WTC11 (cell line): ENCODE measurements around the gene PHF21B. TPM values are rescaled to one million over a fixed set of nuclear protein-coding genes. Genes with fewer than 3 reads are reported as not detected.
A peak's percentile ranks its signal among the peaks of the same experiment; 100 is the strongest.

Experiments used
- ATAC-seq: fragments of 200-7000 bp; cut with Tn5 transposase; 2 replicates; pipeline ENCODE4 v1.10.0; 2021; ENCODE audit warnings: mild to moderate bottlenecking, moderate library complexity
- CTCF ChIA-PET: fragments of 300-600 bp; sonication (Branson Sonifier 250); formaldehyde crosslinking; loops from one replicate; lab custom pipeline; 2021; ENCODE audit warnings: antibody characterized with exemption; lab: Charles Lee
- POLR2A ChIA-PET: fragments of 350-600 bp; sonication (Branson Sonifier 250); formaldehyde crosslinking; loops from one replicate; lab custom pipeline; 2021; ENCODE audit warnings: antibody characterized with exemption; lab: Charles Lee
- DNase-seq: peaks from one replicate; pipeline ENCODE4 v3.0.0; 2021; ENCODE audit warnings: low spot score
- H3K27ac Mint-ChIP-seq: 2 replicates; pipeline ENCODE4 v1.8.0; 2021; ENCODE audit warnings: mixed read lengths
- H3K27me3 Mint-ChIP-seq: 2 replicates; pipeline ENCODE4 v1.8.0; 2021; ENCODE audit warnings: low read depth, mild to moderate bottlenecking, moderate library complexity, mixed read lengths
- H3K36me3 Mint-ChIP-seq: 2 replicates; pipeline ENCODE4 v1.8.0; 2021; ENCODE audit warnings: mixed read lengths
- H3K4me1 Mint-ChIP-seq: 2 replicates; pipeline ENCODE4 v1.8.0; 2022; ENCODE audit warnings: mixed read lengths
- H3K4me3 Mint-ChIP-seq: 2 replicates; pipeline ENCODE4 v1.8.0; 2021; ENCODE audit warnings: mild to moderate bottlenecking, moderate library complexity, mixed read lengths
- H3K9me3 Mint-ChIP-seq: 2 replicates; pipeline ENCODE4 v1.8.0; 2021; ENCODE audit warnings: mixed read lengths
- CREB1 ChIP-seq: sonication (generic); formaldehyde crosslinking; IDR thresholded peaks from 2 replicates; pipeline ENCODE4 v1.8.0; 2023; ENCODE audit warnings: mild to moderate bottlenecking, missing genetic modification reagents
- E2F1 ChIP-seq: sonication (generic); formaldehyde crosslinking; IDR thresholded peaks from 2 replicates; pipeline ENCODE4 v1.8.0; 2022; ENCODE audit warnings: mild to moderate bottlenecking, missing genetic modification reagents
- FOXP1 ChIP-seq: sonication (generic); formaldehyde crosslinking; IDR thresholded peaks from 2 replicates; pipeline ENCODE4 v1.8.0; 2022; ENCODE audit warnings: missing genetic modification reagents, mild to moderate bottlenecking, moderate library complexity, borderline replicate concordance
- IRF1 ChIP-seq: sonication (generic); formaldehyde crosslinking; IDR thresholded peaks from 2 replicates; pipeline ENCODE4 v1.8.0; 2023; ENCODE audit warnings: missing genetic modification reagents
- NFE2L1 ChIP-seq: sonication (generic); formaldehyde crosslinking; IDR thresholded peaks from 2 replicates; pipeline ENCODE4 v1.8.1; 2023; ENCODE audit warnings: missing genetic modification reagents
- NR2C2 ChIP-seq: sonication (generic); formaldehyde crosslinking; IDR thresholded peaks from 2 replicates; pipeline ENCODE4 v1.8.0; 2022; ENCODE audit warnings: mild to moderate bottlenecking, missing genetic modification reagents
- SMAD3 ChIP-seq: sonication (generic); formaldehyde crosslinking; IDR thresholded peaks from 2 replicates; pipeline ENCODE4 v1.8.0; 2022; ENCODE audit warnings: missing genetic modification reagents, mild to moderate bottlenecking, borderline replicate concordance
- TCF7 ChIP-seq: sonication (generic); formaldehyde crosslinking; IDR thresholded peaks from 2 replicates; pipeline ENCODE4 v1.8.0; 2022; ENCODE audit warnings: mild to moderate bottlenecking, low read depth, missing genetic modification reagents, moderate library complexity
- ZNF121 ChIP-seq: sonication (generic); formaldehyde crosslinking; IDR thresholded peaks from 2 replicates; pipeline ENCODE4 v1.8.0; 2023; ENCODE audit warnings: missing genetic modification reagents
- ZNF138 ChIP-seq: sonication (generic); formaldehyde crosslinking; conservative IDR thresholded peaks from 2 replicates; pipeline ENCODE4 v1.8.1; 2022; ENCODE audit warnings: mild to moderate bottlenecking, moderate library complexity, missing genetic modification reagents
- ZNF219 ChIP-seq: sonication (generic); formaldehyde crosslinking; IDR thresholded peaks from 2 replicates; pipeline ENCODE4 v1.8.0; 2023; ENCODE audit warnings: missing genetic modification reagents, mild to moderate bottlenecking, borderline replicate concordance
- ZNF263 ChIP-seq: sonication (generic); formaldehyde crosslinking; IDR thresholded peaks from 2 replicates; pipeline ENCODE4 v1.8.1; 2022; ENCODE audit warnings: low read depth, mild to moderate bottlenecking, moderate library complexity, missing genetic modification reagents
- ZNF317 ChIP-seq: sonication (generic); formaldehyde crosslinking; IDR thresholded peaks from 2 replicates; pipeline ENCODE4 v1.8.1; 2023; ENCODE audit warnings: low read depth, mild to moderate bottlenecking, moderate library complexity, missing genetic modification reagents, borderline replicate concordance
- total RNA-seq: library from RNA; stranded (reverse); gene quantifications from 3 replicates; pipeline ENCODE4 v1.2.3, GENCODE V29; 2021
- TF ChIP-seq, protein P1 (sequence below): sonication (generic); formaldehyde crosslinking; IDR thresholded peaks from 2 replicates; pipeline ENCODE4 v1.8.1; 2022; ENCODE audit warnings: low read depth, missing genetic modification reagents, borderline replicate concordance
- TF ChIP-seq, protein P2 (sequence below): sonication (generic); formaldehyde crosslinking; IDR thresholded peaks from 2 replicates; pipeline ENCODE4 v1.8.0; 2022; ENCODE audit warnings: missing genetic modification reagents
- TF ChIP-seq, protein P3 (sequence below): sonication (generic); formaldehyde crosslinking; IDR thresholded peaks from 2 replicates; pipeline ENCODE4 v1.8.0; 2023; ENCODE audit warnings: mild to moderate bottlenecking, missing genetic modification reagents
- TF ChIP-seq, protein P4 (sequence below): sonication (generic); formaldehyde crosslinking; IDR thresholded peaks from 2 replicates; pipeline ENCODE4 v1.8.1; 2022; ENCODE audit warnings: low read depth, mild to moderate bottlenecking, moderate library complexity, missing genetic modification reagents, borderline replicate concordance
- TF ChIP-seq, protein P5 (sequence below): sonication (generic); formaldehyde crosslinking; IDR thresholded peaks from 2 replicates; pipeline ENCODE4 v1.8.1; 2022; ENCODE audit warnings: mild to moderate bottlenecking, moderate library complexity, missing genetic modification reagents
- TF ChIP-seq, protein P6 (sequence below): sonication (generic); formaldehyde crosslinking; IDR thresholded peaks from 2 replicates; pipeline ENCODE4 v1.8.0; 2022; ENCODE audit warnings: mild to moderate bottlenecking, missing genetic modification reagents
- TF ChIP-seq, protein P7 (sequence below): fragments of 250-450 bp; sonication (Bioruptor Pico); conservative IDR thresholded peaks from 2 replicates; pipeline ENCODE4 v1.9.0; 2021; ENCODE audit warnings: mild to moderate bottlenecking

PHF21B gene
- total RNA-seq, 1 experiment from 2014 or later, result 107 TPM

DNA sequence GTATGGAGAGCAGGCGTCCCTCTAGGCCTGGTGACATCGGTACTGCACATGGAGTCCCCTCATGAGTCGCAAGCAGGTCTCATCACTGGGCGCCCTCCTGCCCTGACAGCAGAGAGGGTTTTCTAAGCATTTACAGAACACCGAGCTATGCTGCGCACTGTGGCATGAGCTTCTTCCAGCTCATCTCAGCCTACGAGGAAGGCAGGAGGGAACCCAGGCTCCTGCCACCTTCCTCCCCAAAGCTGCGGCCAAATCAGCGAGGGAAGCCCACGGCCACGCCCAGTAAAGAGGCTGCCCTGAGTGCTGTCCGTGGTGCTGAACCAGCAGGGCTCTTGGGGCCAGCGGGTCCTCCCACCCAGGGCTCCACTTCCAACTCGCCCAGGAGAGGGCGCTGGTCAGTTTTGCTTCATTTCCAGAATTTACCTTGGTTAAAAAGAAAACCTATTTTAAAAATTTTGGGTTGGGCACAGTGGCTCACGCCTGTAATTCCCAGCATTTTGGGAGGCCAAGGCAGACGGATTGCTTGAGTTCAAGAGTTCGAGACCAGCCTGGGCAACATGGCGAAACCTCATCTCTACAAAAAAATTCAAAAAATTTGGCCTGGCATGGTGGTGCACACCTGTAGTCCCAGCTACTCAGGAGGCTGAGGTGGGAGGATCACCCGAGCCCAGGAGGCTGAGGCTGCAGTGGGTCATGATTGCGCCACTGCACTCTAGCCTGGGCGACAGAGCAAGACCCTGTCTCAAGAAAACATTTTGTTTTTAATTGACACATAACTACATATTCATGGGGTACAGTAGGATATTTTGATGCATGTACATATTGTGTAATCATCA lies 34.2 kb downstream of the PHF21B start:
- H3K9me3 Mint-ChIP-seq, result no peaks in the 10 kb centered on the region
- DNase-seq (peak; percentile 96), ATAC-seq (peak; percentile 82)
- ChIA-PET CTCF (interaction anchor here (0.6 to 1.8 kb wide), 9 partner anchors 16 to 233 kb away, joined by 3 to 9 read pairs (median 4); no protein-coding TSS in a partner anchor), POLR2A (interaction anchor here (1.5 kb wide), 1 partner anchor 32 kb away, joined by 11 read pairs; no protein-coding TSS in a partner anchor)
- H3K4me3 Mint-ChIP-seq, result no peak overlapping the region
- no peak overlapping the region for H3K27ac Mint-ChIP-seq
- H3K4me1 Mint-ChIP-seq, result peaks cover 65% of the 10 kb centered on the region
- no peaks in the 10 kb centered on the region for H3K27me3 Mint-ChIP-seq
- peaks cover 27% of the 10 kb centered on the region for H3K36me3 Mint-ChIP-seq
- TF ChIP-seq, protein P1, sequence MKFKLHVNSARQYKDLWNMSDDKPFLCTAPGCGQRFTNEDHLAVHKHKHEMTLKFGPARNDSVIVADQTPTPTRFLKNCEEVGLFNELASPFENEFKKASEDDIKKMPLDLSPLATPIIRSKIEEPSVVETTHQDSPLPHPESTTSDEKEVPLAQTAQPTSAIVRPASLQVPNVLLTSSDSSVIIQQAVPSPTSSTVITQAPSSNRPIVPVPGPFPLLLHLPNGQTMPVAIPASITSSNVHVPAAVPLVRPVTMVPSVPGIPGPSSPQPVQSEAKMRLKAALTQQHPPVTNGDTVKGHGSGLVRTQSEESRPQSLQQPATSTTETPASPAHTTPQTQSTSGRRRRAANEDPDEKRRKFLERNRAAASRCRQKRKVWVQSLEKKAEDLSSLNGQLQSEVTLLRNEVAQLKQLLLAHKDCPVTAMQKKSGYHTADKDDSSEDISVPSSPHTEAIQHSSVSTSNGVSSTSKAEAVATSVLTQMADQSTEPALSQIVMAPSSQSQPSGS (CRISPR knock-in tag), result peak; percentile 78; the same call in 1 of the 2 replicates
- TF ChIP-seq NFE2L1 (peak; percentile 93), ZNF317 (CRISPR knock-in tag) (peak; percentile 52; the same call in 1 of the 2 replicates), ZNF138 (CRISPR knock-in tag) (peak; percentile 93), FOXP1 (CRISPR knock-in tag) (peak; percentile 98), CREB1 (CRISPR knock-in tag) (peak; percentile 86; the same call in 1 of the 2 replicates), ZNF263 (CRISPR knock-in tag) (no peak; the same call in 1 of the 2 replicates), ZNF219 (peak; percentile 85; the same call in 1 of the 2 replicates), E2F1 (CRISPR knock-in tag) (peak; percentile 97), IRF1 (CRISPR knock-in tag) (peak; percentile 86), ZNF121 (peak; percentile 88), SMAD3 (CRISPR knock-in tag) (peak; percentile 98), NR2C2 (CRISPR knock-in tag) (peak; percentile 79), TCF7 (CRISPR knock-in tag) (peak; percentile 89)
- TF ChIP-seq, protein P2, sequence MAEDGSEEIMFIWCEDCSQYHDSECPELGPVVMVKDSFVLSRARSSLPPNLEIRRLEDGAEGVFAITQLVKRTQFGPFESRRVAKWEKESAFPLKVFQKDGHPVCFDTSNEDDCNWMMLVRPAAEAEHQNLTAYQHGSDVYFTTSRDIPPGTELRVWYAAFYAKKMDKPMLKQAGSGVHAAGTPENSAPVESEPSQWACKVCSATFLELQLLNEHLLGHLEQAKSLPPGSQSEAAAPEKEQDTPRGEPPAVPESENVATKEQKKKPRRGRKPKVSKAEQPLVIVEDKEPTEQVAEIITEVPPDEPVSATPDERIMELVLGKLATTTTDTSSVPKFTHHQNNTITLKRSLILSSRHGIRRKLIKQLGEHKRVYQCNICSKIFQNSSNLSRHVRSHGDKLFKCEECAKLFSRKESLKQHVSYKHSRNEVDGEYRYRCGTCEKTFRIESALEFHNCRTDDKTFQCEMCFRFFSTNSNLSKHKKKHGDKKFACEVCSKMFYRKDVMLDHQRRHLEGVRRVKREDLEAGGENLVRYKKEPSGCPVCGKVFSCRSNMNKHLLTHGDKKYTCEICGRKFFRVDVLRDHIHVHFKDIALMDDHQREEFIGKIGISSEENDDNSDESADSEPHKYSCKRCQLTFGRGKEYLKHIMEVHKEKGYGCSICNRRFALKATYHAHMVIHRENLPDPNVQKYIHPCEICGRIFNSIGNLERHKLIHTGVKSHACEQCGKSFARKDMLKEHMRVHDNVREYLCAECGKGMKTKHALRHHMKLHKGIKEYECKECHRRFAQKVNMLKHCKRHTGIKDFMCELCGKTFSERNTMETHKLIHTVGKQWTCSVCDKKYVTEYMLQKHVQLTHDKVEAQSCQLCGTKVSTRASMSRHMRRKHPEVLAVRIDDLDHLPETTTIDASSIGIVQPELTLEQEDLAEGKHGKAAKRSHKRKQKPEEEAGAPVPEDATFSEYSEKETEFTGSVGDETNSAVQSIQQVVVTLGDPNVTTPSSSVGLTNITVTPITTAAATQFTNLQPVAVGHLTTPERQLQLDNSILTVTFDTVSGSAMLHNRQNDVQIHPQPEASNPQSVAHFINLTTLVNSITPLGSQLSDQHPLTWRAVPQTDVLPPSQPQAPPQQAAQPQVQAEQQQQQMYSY (CRISPR knock-in tag), result 0 out of 2 replicates have a peak, but pooled peaks have one; percentile 26
- TF ChIP-seq, protein P3, sequence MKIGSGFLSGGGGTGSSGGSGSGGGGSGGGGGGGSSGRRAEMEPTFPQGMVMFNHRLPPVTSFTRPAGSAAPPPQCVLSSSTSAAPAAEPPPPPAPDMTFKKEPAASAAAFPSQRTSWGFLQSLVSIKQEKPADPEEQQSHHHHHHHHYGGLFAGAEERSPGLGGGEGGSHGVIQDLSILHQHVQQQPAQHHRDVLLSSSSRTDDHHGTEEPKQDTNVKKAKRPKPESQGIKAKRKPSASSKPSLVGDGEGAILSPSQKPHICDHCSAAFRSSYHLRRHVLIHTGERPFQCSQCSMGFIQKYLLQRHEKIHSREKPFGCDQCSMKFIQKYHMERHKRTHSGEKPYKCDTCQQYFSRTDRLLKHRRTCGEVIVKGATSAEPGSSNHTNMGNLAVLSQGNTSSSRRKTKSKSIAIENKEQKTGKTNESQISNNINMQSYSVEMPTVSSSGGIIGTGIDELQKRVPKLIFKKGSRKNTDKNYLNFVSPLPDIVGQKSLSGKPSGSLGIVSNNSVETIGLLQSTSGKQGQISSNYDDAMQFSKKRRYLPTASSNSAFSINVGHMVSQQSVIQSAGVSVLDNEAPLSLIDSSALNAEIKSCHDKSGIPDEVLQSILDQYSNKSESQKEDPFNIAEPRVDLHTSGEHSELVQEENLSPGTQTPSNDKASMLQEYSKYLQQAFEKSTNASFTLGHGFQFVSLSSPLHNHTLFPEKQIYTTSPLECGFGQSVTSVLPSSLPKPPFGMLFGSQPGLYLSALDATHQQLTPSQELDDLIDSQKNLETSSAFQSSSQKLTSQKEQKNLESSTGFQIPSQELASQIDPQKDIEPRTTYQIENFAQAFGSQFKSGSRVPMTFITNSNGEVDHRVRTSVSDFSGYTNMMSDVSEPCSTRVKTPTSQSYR (CRISPR knock-in tag), result peak; percentile 97
- TF ChIP-seq, protein P4, sequence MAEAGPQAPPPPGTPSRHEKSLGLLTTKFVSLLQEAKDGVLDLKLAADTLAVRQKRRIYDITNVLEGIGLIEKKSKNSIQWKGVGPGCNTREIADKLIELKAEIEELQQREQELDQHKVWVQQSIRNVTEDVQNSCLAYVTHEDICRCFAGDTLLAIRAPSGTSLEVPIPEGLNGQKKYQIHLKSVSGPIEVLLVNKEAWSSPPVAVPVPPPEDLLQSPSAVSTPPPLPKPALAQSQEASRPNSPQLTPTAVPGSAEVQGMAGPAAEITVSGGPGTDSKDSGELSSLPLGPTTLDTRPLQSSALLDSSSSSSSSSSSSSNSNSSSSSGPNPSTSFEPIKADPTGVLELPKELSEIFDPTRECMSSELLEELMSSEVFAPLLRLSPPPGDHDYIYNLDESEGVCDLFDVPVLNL (CRISPR knock-in tag), result peak; percentile 68; the same call in 1 of the 2 replicates
- TF ChIP-seq, protein P5, sequence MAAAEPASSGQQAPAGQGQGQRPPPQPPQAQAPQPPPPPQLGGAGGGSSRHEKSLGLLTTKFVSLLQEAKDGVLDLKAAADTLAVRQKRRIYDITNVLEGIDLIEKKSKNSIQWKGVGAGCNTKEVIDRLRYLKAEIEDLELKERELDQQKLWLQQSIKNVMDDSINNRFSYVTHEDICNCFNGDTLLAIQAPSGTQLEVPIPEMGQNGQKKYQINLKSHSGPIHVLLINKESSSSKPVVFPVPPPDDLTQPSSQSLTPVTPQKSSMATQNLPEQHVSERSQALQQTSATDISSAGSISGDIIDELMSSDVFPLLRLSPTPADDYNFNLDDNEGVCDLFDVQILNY, result peak; percentile 68; the same call in 1 of the 2 replicates
- TF ChIP-seq, protein P6, sequence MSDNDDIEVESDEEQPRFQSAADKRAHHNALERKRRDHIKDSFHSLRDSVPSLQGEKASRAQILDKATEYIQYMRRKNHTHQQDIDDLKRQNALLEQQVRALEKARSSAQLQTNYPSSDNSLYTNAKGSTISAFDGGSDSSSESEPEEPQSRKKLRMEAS (CRISPR knock-in tag), result peak; percentile 51; the same call in 1 of the 2 replicates
- TF ChIP-seq, protein P7, sequence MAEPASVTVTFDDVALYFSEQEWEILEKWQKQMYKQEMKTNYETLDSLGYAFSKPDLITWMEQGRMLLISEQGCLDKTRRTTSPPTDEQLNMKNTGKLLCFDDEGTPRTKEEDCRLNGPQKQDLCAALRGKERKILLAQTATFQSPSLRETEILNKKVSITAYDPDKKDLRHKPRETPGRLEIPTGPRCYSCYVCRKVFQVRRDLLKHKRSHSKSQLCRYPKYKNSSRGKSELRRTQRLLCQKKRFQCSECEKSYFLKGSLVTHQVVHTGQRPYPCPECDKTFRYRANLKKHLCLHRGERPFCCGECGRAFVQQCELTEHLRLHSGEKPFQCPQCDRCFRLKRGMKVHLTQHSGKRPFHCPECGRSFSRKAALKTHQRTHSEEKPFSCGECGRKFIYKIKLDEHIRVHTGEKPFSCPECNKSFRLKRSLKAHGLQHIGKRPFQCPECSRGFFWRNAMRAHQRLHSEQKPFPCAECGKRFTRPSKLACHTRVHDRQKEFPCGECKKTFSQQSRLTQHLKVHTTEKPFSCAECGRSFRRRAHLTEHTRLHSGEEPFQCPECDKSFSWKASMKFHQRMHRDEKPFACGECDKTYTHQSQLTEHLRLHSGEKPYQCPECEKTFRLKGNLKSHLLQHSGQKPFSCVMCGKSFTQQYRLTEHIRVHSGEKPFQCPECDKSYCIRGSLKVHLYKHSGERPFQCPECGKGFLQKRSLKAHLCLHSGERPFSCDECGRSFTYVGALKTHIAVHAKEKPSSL (CRISPR knock-in tag), result no peak
